NCI-H2171 (cell line): ENCODE data around the gene CCDC121.

Experiments
- DNase-seq: peaks from one replicate; lab custom pipeline; 2025; lab: John Stamatoyannopoulos, UW

The CCDC121 gene

GRCh38 chr2:27628767-27629709 is at the start of gene CCDC121, which contains the start of gene GPN1:
CCDC121 (minus strand) TSS chr2:27629012; CDS start chr2:27627799, 1,213 bp downstream.
GPN1 (plus strand) TSS chr2:27629050; CDS start chr2:27629059, 9 bp downstream.
- DNase-seq, result peak; percentile 94

GRCh38 chr2:27672723-27673486 is 44.1 kb upstream of the CCDC121 start:
- DNase-seq, result no peak

- DNase-seq, result no peak
These were observed 42.4 kb upstream of the CCDC121 start for GRCh38 chr2:27671235-27671634.

- DNase-seq, result no peak
These were observed 38.6 kb upstream of the CCDC121 start for GRCh38 chr2:27667446-27667845.

- no peak for DNase-seq
These were observed 36.0 kb upstream of the CCDC121 start for GRCh38 chr2:27664622-27665363.

GRCh38 chr2:27664154-27664574 is 35.4 kb upstream of the CCDC121 start:
- peak; percentile 44 for DNase-seq

GRCh38 chr2:27663285-27664153 is 34.7 kb upstream of the CCDC121 start, which contains the start of the genes SLC4A1AP and SUPT7L:
SLC4A1AP (plus strand) TSS chr2:27663889; CDS start chr2:27663915, 26 bp downstream.
SUPT7L (minus strand) TSS chr2:27663614; CDS start chr2:27662192, 1,422 bp downstream.
- peak; percentile 87 for DNase-seq

GRCh38 chr2:27661371-27661770 is 32.6 kb upstream of the CCDC121 start:
- DNase-seq, result no peak

GRCh38 chr2:27655155-27655951 is 26.5 kb upstream of the CCDC121 start:
- DNase-seq, result no peak

- DNase-seq, result no peak
These were observed 24.6 kb upstream of the CCDC121 start for GRCh38 chr2:27653397-27653796.

GRCh38 chr2:27652790-27653189 is 24.0 kb upstream of the CCDC121 start:
- no peak for DNase-seq

- DNase-seq, result no peak
These were observed 23.5 kb upstream of the CCDC121 start for GRCh38 chr2:27652341-27652740.

GRCh38 chr2:27651056-27651455 is 22.2 kb upstream of the CCDC121 start:
- no peak for DNase-seq

GRCh38 chr2:27647737-27648136 is 18.9 kb upstream of the CCDC121 start:
- no peak for DNase-seq

- DNase-seq, result no peak
These were observed 18.5 kb upstream of the CCDC121 start for GRCh38 chr2:27647289-27647688.

- no peak for DNase-seq
These were observed 16.4 kb upstream of the CCDC121 start for GRCh38 chr2:27645197-27645596.

- no peak for DNase-seq
These were observed 12.0 kb upstream of the CCDC121 start for GRCh38 chr2:27640722-27641245.

- no peak for DNase-seq
These were observed 9.9 kb upstream of the CCDC121 start for GRCh38 chr2:27638709-27639108.

GRCh38 chr2:27638037-27638637 is 9.3 kb upstream of the CCDC121 start:
- DNase-seq, result no peak
